H9 (cell line): ENCODE data around the gene C11orf71. TPM values are rescaled to one million over a fixed set of nuclear protein-coding genes. Genes with fewer than 3 reads are reported as not detected.

ENCODE experiments used
- DNase-seq: peaks from one replicate; pipeline ENCODE4 v3.0.0-alpha.2; 2017
- H2AFZ ChIP-seq: one replicate; pipeline ENCODE4 v1.6.1; 2013; ENCODE audit warnings: mild to moderate bottlenecking, low read length, control low read depth, moderate library complexity
- H2AK5ac ChIP-seq: 2 replicates; pipeline ENCODE4 v1.6.1; 2013; ENCODE audit warnings: low read length, control low read depth, mixed read lengths; ENCODE audit not compliant: insufficient read length
- H2BK120ac ChIP-seq: one replicate; pipeline ENCODE4 v1.6.1; 2013; ENCODE audit warnings: low read depth, mild to moderate bottlenecking, low read length, control low read depth, inconsistent platforms; ENCODE audit not compliant: poor library complexity, severe bottlenecking
- H2BK12ac ChIP-seq: 2 replicates; pipeline ENCODE4 v1.6.1; 2013; ENCODE audit warnings: low read length, control low read depth, mixed read lengths, low read depth; ENCODE audit not compliant: insufficient read length
- H2BK15ac ChIP-seq: 2 replicates; pipeline ENCODE4 v1.6.1; 2013; ENCODE audit warnings: low read depth, low read length, control low read depth
- H2BK20ac ChIP-seq: one replicate; pipeline ENCODE4 v1.6.1; 2013; ENCODE audit warnings: low read depth, mild to moderate bottlenecking, low read length, control low read depth, inconsistent platforms; ENCODE audit not compliant: poor library complexity, severe bottlenecking
- H2BK5ac ChIP-seq: 2 replicates; pipeline ENCODE4 v1.6.1; 2013; ENCODE audit warnings: low read length, control low read depth, mixed read lengths; ENCODE audit not compliant: insufficient read length
- H3K14ac ChIP-seq: 2 replicates; pipeline ENCODE4 v1.6.1; 2013; ENCODE audit warnings: low read length, control low read depth; ENCODE audit not compliant: insufficient read depth
- H3K18ac ChIP-seq: 2 replicates; pipeline ENCODE4 v1.6.1; 2013; ENCODE audit warnings: low read depth, mild to moderate bottlenecking, mixed read lengths, low read length, control low read depth; ENCODE audit not compliant: insufficient read length
- H3K23ac ChIP-seq: 2 replicates; pipeline ENCODE4 v1.6.1; 2013; ENCODE audit warnings: low read length, control low read depth, mixed read lengths, low read depth; ENCODE audit not compliant: insufficient read length
- H3K23me2 ChIP-seq: 2 replicates; pipeline ENCODE4 v1.6.1; 2013; ENCODE audit warnings: low read depth, mild to moderate bottlenecking, mixed read lengths, low read length, control low read depth; ENCODE audit not compliant: insufficient read length, poor library complexity, severe bottlenecking
- H3K27ac ChIP-seq: 2 replicates; pipeline ENCODE4 v1.5.1; 2013; ENCODE audit warnings: low read length, control low read depth, mixed read lengths, low read depth; ENCODE audit not compliant: insufficient read length
- H3K27me3 ChIP-seq: 2 replicates; pipeline ENCODE4 v1.6.1; 2013; ENCODE audit warnings: low read length, control low read depth, inconsistent platforms; ENCODE audit not compliant: insufficient read depth
- H3K4ac ChIP-seq: 2 replicates; pipeline ENCODE4 v1.6.1; 2013; ENCODE audit warnings: low read depth, mild to moderate bottlenecking, control low read depth, inconsistent platforms, low read length, moderate library complexity
- H3K4me1 ChIP-seq: 2 replicates; pipeline ENCODE4 v1.6.1; 2013; ENCODE audit warnings: low read length, control low read depth, inconsistent platforms; ENCODE audit not compliant: insufficient read depth
- H3K4me2 ChIP-seq: 2 replicates; pipeline ENCODE4 v1.6.1; 2013; ENCODE audit warnings: low read length, control low read depth, mixed read lengths; ENCODE audit not compliant: insufficient read length, insufficient read depth
- H3K56ac ChIP-seq: 2 replicates; pipeline ENCODE4 v1.6.1; 2013; ENCODE audit warnings: low read depth, mild to moderate bottlenecking, mixed read lengths, low read length, control low read depth; ENCODE audit not compliant: insufficient read length
- H3K79me1 ChIP-seq: 2 replicates; pipeline ENCODE4 v1.6.1; 2013; ENCODE audit warnings: low read depth, mild to moderate bottlenecking, moderate library complexity, low read length, control low read depth, inconsistent platforms; ENCODE audit not compliant: insufficient read depth, poor library complexity, severe bottlenecking
- H3K79me2 ChIP-seq: 2 replicates; pipeline ENCODE4 v1.6.1; 2013; ENCODE audit warnings: low read length, control low read depth, inconsistent platforms; ENCODE audit not compliant: insufficient read depth
- H3K9ac ChIP-seq: 2 replicates; pipeline ENCODE4 v1.6.1; 2013; ENCODE audit warnings: low read length, control low read depth, mixed read lengths; ENCODE audit not compliant: insufficient read length; ENCODE audit errors: extremely low read depth
- H3K9me3 ChIP-seq: one replicate; pipeline ENCODE4 v1.6.1; 2013; ENCODE audit warnings: low read depth, low read length, inconsistent platforms; ENCODE audit not compliant: control insufficient read depth
- H3T11ph ChIP-seq: one replicate; pipeline ENCODE4 v1.6.1; 2013; ENCODE audit warnings: mild to moderate bottlenecking, low read length, control low read depth, inconsistent platforms
- H4K20me1 ChIP-seq: one replicate; pipeline ENCODE4 v1.6.1; 2013; ENCODE audit not compliant: control insufficient read depth, insufficient read length, insufficient read depth
- H4K5ac ChIP-seq: 2 replicates; pipeline ENCODE4 v1.6.1; 2013; ENCODE audit warnings: low read depth, mild to moderate bottlenecking, mixed read lengths, low read length, control low read depth; ENCODE audit not compliant: insufficient read length
- H4K8ac ChIP-seq: replicated peaks from 2 replicates; pipeline ENCODE4 v1.6.1; 2013; ENCODE audit warnings: low read length, control low read depth, mixed read lengths, low read depth; ENCODE audit not compliant: insufficient read length
- H4K91ac ChIP-seq: 2 replicates; pipeline ENCODE4 v1.6.1; 2013; ENCODE audit warnings: low read depth, mild to moderate bottlenecking, moderate library complexity, mixed read lengths, low read length, control low read depth; ENCODE audit not compliant: insufficient read length
- H3K27ac Mint-ChIP-seq, 3 experiments: 2 replicates in 2 of 3; 3 replicates in 1 of 3; pipeline ENCODE4 v1.8.0; 2020 to 2021; ENCODE audit warnings: mixed read lengths in 3 of 3, mild to moderate bottlenecking in 1 of 3, moderate library complexity in 1 of 3
- H3K27me3 Mint-ChIP-seq: 2 replicates; pipeline ENCODE4 v1.8.0; 2021; ENCODE audit warnings: low read depth, mild to moderate bottlenecking, moderate library complexity, mixed read lengths
- H3K36me3 Mint-ChIP-seq, 3 experiments: 2 replicates in 2 of 3; 3 replicates in 1 of 3; pipeline ENCODE4 v1.8.0; 2020 to 2021; ENCODE audit warnings: low read depth in 3 of 3, mixed read lengths in 3 of 3; ENCODE audit not compliant: insufficient read depth in 1 of 3
- H3K4me1 Mint-ChIP-seq, 2 experiments: 2 replicates each; pipeline ENCODE4 v1.8.0; 2020; ENCODE audit warnings: mixed read lengths in 2 of 2
- H3K4me3 Mint-ChIP-seq, 2 experiments: 2 replicates in 1 of 2; 3 replicates in 1 of 2; pipeline ENCODE4 v1.8.0; 2020 to 2021; ENCODE audit warnings: mild to moderate bottlenecking in 2 of 2, mixed read lengths in 2 of 2, moderate library complexity in 1 of 2
- H3K9me3 Mint-ChIP-seq, 2 experiments: 2 replicates in 1 of 2; 3 replicates in 1 of 2; pipeline ENCODE4 v1.8.0; 2020; ENCODE audit warnings: mild to moderate bottlenecking in 2 of 2, mixed read lengths in 2 of 2, moderate library complexity in 1 of 2
- CTCF ChIP-seq: fragments of 200-600 bp; sonication (generic); conservative IDR thresholded peaks from 3 replicates; pipeline ENCODE4 v1.8.0; 2021; ENCODE audit warnings: antibody characterized with exemption, mild to moderate bottlenecking
- WGBS: extraction: QIAGEN DNeasy Blood & Tissue Kit; methylation state at CpG from one replicate; pipeline ENCODE4 v1.1.7; 2013; ENCODE audit warnings: missing lambda C conversion rate, low lambda C conversion rate, mixed read lengths; ENCODE audit not compliant: insufficient read length; ENCODE audit errors: extremely low coverage; 5-methylcytosine and 5-hydroxymethylcytosine counted together
- total RNA-seq: library from RNA; stranded (reverse); gene quantifications from 2 replicates; pipeline ENCODE4 v1.2.1, GENCODE V29; 2021

The C11orf71 gene
- total RNA-seq, 1 experiment from 2014 or later: 3.5 TPM

- no peak overlapping the region for H3K18ac ChIP-seq
- no peak overlapping the region for H3K4ac ChIP-seq
- H2BK120ac ChIP-seq: no peak overlapping the region
- H4K20me1 ChIP-seq: no peaks in the 10 kb centered on the region
- no peaks in the 10 kb centered on the region for H3K79me1 ChIP-seq
- no peak overlapping the region for H2BK12ac ChIP-seq
- WGBS: no CpG with 5 or more reads among the region's 13 CpGs
- Mint-ChIP-seq H3K27me3 (no peaks in the 10 kb centered on the region), H3K4me1 (peaks cover 4 to 18% of the 10 kb centered on the region in 2 experiments), H3K27ac (no peak overlapping the region; a peak in 1 of 7 replicates), H3K36me3 (no peaks in the 10 kb centered on the region), H3K4me3 (no peak overlapping the region), H3K9me3 (no peaks in the 10 kb centered on the region)
- no peak overlapping the region for H2AK5ac ChIP-seq
- H3K4me1 ChIP-seq: no peaks in the 10 kb centered on the region; the same call in 1 of the 2 replicates
- H3K27ac ChIP-seq: no peak overlapping the region
- no peak overlapping the region for H3T11ph ChIP-seq
- H2BK15ac ChIP-seq: no peak overlapping the region
- H3K4me2 ChIP-seq: no peak overlapping the region
- H3K14ac ChIP-seq: no peak overlapping the region
- DNase-seq: no peak
- no peak overlapping the region for H4K5ac ChIP-seq
- no peak overlapping the region for H3K23ac ChIP-seq
- no peaks in the 10 kb centered on the region for H3K23me2 ChIP-seq
- H2BK20ac ChIP-seq: no peak overlapping the region
- no peaks in the 10 kb centered on the region for H3K27me3 ChIP-seq
- no peak overlapping the region for H2AFZ ChIP-seq
- H4K91ac ChIP-seq: no peak overlapping the region
- no peak overlapping the region for H2BK5ac ChIP-seq
- TF ChIP-seq CTCF: no peak
- H4K8ac ChIP-seq: no peak overlapping the region
- H3K9ac ChIP-seq: no peak overlapping the region
- no peaks in the 10 kb centered on the region for H3K79me2 ChIP-seq
- H3K9me3 ChIP-seq: no peaks in the 10 kb centered on the region
- no peak overlapping the region for H3K56ac ChIP-seq
Measured at GRCh38 chr11:114366331-114367243, 33.7 kb downstream of the C11orf71 start.
